RWPE1 (cell line): Measurements from ENCODE around the gene THRB.

Experiments used
- CTCF ChIA-PET: fragments of 350-600 bp; sonication (Branson Sonifier 250); formaldehyde crosslinking; extraction: SDS; loops from one replicate; lab custom pipeline; 2021; lab: Yijun Ruan, JAX
- POLR2A ChIA-PET: fragments of 400-600 bp; formaldehyde crosslinking; extraction: SDS; loops from one replicate; lab custom pipeline; 2020; ENCODE audit warnings: antibody characterized with exemption; ENCODE audit not compliant: low non-redundant PET; lab: Yijun Ruan, JAX
- DNase-seq: peaks from one replicate; pipeline ENCODE4 v3.0.0; 2012; ENCODE audit warnings: low spot score
- H3K27ac ChIP-seq: fragments of 450-650 bp; 2 replicates; pipeline ENCODE4 v1.5.1; 2017
- TF ChIP-seq, protein P1 (sequence below): fragments of 450-650 bp; conservative IDR thresholded peaks from 2 replicates; pipeline ENCODE4 v1.5.1; 2017; ENCODE audit warnings: low read depth, mild to moderate bottlenecking

THRB gene

GRCh38 chr3:24464389-24464788 lies 30.3 kb downstream of the THRB start:
- ChIA-PET CTCF (no interaction called here), POLR2A (no interaction called here)
- H3K27ac ChIP-seq = no peak overlapping the region
- TF ChIP-seq, protein P1, sequence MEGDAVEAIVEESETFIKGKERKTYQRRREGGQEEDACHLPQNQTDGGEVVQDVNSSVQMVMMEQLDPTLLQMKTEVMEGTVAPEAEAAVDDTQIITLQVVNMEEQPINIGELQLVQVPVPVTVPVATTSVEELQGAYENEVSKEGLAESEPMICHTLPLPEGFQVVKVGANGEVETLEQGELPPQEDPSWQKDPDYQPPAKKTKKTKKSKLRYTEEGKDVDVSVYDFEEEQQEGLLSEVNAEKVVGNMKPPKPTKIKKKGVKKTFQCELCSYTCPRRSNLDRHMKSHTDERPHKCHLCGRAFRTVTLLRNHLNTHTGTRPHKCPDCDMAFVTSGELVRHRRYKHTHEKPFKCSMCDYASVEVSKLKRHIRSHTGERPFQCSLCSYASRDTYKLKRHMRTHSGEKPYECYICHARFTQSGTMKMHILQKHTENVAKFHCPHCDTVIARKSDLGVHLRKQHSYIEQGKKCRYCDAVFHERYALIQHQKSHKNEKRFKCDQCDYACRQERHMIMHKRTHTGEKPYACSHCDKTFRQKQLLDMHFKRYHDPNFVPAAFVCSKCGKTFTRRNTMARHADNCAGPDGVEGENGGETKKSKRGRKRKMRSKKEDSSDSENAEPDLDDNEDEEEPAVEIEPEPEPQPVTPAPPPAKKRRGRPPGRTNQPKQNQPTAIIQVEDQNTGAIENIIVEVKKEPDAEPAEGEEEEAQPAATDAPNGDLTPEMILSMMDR = no peak
- no peak for DNase-seq

GRCh38 chr3:24462737-24463136 lies 31.9 kb downstream of the THRB start:
- no peak overlapping the region for H3K27ac ChIP-seq
- ChIA-PET CTCF (no interaction called here), POLR2A (no interaction called here)
- no peak for DNase-seq
- TF ChIP-seq, protein P1 = no peak

GRCh38 chr3:24460974-24461373 lies 33.7 kb downstream of the THRB start:
- POLR2A ChIA-PET = no interaction called here
- DNase-seq = no peak
- CTCF ChIA-PET = no interaction called here
- no peak overlapping the region for H3K27ac ChIP-seq
- TF ChIP-seq, protein P1 = no peak

- CTCF ChIA-PET = interaction anchor here (0.5 kb wide), 1 partner anchor 193 kb away, joined by 4 read pairs; no protein-coding TSS in a partner anchor
- H3K27ac ChIP-seq = no peak overlapping the region
- TF ChIP-seq, protein P1 = no peak
- POLR2A ChIA-PET = no interaction called here
- peak; percentile 3 for DNase-seq
These were observed 36.9 kb downstream of the THRB start for GRCh38 chr3:24457719-24458118.

DNA sequence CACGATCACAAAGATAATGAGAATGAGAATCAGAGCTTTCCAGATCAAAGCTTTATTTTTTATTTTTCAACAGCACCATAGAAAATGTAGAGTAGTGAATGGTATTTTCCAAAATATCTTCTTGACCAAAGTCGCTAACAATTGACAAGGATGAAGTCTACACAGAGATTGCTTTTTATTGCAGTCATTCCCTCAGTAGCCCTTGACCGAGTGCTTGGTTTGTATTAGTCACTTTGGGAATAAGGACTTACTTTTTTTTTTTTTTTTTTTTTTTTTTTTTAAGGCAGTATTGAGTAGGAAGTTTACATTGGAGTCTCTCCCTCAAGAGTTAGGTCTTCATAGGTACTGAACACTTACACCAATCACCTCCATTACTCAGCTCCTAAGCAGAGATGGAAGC lies 39.8 kb downstream of the THRB start:
- CTCF ChIA-PET = interaction anchor here (1.0 kb wide), 1 partner anchor 15 kb away, joined by 3 read pairs; no protein-coding TSS in a partner anchor
- TF ChIP-seq, protein P1 = no peak
- POLR2A ChIA-PET = no interaction called here
- no peak for DNase-seq
- no peak overlapping the region for H3K27ac ChIP-seq

GRCh38 chr3:24454393-24454792 lies 40.3 kb downstream of the THRB start:
- POLR2A ChIA-PET = no interaction called here
- CTCF ChIA-PET = interaction anchor here (1.0 kb wide), 1 partner anchor 15 kb away, joined by 3 read pairs; no protein-coding TSS in a partner anchor
- TF ChIP-seq, protein P1 = no peak
- no peak for DNase-seq
- no peak overlapping the region for H3K27ac ChIP-seq
